Brain pericyte (primary cell): ENCODE results near the gene TMC6.

Experiments
- DNase-seq: peaks from one replicate; pipeline ENCODE4 v3.0.0-alpha.2; 2012; ENCODE audit warnings: low read depth, low spot score

The TMC6 gene

DNA sequence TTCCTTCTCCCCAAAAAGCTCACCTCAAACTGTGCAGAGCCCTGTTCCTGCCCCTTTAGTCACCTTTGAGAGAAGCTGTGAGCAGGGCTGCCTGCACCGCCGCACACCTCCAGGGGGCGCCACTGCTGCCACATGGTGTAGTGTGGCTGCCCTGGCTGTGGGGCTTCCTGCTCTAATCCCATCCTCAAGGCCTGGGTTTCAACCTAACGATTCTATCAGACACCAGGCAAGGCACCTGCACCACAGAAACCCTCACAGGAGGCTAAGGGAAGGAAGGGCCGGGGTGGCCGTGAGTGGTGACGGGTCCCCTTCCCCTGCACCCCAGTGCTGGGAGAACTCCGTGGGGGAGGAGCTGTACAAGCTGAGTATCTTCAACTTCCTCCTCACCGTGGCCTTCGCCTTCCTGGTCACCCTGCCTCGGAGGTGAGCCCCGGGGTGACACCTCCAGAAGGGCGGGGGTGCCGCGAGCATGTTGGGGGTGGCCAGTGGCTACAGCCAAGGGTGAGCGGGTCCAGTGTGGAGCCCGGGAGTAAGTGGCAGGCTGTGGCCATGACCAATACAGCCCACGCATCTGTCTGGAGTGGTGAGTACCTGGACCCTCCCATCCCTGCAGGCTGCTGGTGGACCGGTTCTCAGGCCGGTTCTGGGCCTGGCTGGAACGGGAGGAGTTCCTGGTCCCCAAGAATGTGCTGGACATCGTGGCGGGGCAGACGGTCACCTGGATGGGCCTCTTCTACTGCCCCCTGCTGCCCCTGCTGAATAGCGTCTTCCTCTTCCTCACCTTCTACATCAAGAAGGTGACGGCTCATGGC is 9.0 kb upstream of the TMC6 start:
- DNase-seq: no peak

DNA sequence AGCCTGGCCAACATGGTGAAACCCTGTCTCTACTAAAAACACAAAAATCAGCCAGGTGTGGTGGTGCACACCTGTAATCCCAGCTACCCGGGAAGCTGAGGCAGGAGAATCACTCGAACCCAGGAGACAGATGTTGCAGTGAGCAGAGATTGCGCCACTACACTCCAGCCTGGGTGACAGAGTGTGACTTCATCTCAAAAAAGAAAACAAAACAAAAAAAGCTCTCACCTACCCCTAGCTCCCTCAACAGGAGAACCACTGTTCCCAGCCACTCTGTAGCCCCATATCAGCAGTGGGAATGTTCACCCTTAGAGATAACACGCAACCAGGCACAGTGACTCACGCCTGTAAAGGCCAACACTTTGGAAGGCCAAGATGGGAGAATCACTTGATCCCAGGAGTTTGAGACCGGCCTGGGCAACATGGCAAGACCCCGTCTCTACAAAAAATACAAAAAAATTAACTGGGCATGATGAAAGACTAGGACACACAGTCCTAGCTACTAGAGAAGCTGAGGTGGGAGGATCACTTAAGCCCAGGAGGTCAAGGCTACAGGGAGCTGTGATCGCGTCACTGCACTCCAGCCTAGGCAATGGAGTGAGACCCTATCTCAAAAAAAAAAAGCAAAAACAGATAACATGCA is 7.4 kb upstream of the TMC6 start:
- DNase-seq: no peak

DNA sequence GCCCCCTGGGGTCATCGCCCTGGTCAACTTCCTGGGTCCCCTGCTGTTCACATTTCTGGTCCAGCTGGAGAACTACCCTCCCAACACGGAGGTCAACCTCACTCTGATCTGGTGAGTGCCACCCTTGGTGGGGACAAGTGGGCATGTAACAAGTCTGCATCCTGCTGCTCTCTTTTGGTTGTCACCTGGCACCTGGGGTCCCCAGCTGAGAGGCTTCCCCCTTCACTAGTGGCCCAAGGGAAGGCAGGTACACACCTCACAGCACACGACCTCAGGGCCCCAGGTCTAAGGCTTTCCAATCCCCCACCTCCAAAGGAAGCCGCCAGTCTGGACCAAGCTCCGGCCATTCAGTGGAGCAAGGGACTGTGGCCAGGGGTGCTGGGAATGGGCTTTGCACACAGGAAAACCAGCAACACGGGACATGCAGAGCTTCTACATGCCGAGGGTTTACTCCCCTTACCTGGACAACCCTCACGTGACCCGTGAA is 6.4 kb upstream of the TMC6 start:
- DNase-seq: no peak

DNA sequence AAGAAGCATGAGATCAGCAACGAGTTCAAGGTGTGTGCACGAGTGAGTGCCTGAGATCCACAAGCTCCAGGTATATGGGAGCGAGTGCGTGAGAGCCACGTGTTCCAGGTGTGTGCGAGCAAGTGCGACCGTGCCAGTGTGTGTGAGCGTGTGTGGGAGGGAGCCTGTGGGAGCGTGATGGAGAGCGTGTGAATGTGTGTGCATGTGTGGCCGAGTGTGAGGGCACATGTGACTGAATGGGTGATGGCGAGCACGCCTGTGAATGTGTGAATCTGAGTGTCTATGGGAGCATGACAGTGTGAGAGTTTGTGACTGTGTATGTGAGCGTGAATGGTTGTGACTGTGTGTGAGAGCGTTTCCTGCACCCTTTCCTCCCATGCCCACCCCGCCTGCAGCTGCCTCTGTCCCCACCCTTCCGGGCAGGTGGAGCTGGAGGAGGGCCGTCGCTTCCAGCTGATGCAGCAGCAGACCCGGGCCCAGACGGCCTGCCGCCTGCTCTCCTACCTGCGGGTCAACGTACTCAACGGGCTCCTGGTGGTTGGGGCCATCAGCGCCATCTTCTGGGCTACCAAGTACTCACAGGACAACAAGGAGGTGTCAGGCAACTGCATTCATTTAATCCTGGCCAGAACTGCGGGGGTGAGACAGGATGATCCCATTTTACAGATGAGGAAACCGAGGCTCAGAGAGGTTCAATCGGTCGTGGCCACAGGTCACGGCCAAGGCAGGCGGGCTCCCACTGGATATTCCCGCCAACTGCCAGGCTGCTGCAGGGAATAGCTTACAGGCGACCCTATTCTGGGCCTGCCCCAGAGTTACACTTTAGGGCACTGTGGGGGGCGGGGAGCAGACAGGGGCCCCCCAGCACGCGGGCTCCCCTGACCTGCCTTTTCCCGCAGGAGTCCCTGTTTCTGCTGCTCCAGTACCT is 5.7 kb upstream of the TMC6 start:
- no peak for DNase-seq

DNA sequence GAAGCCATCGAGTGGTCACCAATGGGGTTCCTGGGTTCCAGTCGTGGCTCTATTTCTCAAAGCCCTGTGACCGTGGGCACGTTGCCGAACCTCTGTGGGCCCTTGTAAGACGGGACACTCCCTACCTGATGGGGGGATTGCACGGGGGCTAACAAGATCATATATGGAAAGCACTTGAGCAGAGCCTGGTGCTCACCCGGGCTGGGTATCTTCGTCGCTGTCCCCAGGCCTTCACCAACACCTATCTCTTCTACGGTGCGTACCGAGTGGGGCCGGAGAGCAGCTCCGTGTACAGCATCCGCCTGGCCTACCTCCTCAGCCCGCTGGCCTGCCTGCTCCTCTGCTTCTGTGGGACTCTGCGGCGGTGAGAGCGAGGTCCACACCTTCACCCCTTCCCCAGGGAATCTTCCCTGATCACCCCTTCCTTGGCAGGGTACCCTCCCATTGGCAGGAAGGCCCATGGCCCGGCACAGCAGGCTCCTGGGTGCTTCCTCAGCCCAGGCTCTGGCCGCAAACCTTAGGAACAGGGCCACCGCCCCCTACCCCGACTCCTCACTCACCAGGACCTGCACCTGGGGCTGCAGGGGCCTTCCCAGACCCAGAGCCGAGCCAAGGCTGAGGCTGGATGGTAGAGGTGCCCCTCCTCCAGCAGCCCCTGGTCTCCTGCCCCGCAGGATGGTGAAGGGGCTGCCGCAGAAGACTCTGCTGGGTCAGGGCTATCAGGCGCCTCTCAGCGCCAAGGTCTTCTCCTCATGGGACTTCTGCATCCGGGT is 4.8 kb upstream of the TMC6 start:
- DNase-seq: no peak

- no peak for DNase-seq
Observed at GRCh38 chr17:78132767-78133178, 4.2 kb upstream of the TMC6 start.

- no peak for DNase-seq
Observed at GRCh38 chr17:78132084-78132676, 3.6 kb upstream of the TMC6 start.

DNA sequence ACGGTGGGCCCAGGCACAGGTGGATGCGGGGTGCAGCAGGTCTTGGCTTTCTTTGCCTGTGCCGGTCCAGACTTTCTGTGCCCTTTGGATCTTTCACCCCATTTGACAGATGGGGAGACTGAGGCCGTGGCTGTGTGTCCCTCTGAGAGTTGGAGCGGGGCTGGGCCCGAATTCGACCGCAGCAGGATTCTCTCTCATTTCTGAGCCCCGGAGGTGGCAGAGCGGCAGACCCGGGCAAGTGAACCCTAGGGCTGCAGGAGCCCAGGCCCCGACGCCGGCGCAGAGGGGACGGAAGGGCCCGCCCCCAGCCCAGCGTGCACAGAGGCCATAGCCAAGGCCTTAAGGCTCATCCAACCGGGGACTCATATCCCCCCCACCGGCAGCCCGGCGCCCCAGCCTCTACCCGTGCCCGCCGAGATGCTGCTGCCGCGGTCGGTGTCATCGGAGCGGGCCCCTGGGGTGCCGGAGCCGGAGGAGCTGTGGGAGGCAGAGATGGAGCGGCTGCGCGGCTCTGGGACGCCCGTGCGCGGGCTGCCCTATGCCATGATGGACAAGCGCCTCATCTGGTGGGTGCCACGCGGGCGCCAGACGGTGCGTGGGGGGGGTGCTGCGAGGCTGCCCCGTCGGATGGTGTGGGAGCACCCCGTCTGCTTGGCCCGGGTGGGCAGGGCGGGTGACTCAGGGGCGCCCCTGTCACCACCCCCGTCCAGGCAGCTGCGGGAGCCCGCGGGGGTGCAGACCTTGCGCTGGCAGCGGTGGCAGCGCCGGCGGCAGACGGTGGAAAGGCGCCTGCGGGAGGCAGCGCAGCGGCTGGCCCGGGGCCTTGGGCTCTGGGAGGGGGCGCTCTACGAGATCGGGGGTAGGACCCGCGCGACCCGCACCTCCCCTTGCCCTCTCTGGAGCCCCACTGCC is 2.9 kb upstream of the TMC6 start:
- no peak for DNase-seq

DNA sequence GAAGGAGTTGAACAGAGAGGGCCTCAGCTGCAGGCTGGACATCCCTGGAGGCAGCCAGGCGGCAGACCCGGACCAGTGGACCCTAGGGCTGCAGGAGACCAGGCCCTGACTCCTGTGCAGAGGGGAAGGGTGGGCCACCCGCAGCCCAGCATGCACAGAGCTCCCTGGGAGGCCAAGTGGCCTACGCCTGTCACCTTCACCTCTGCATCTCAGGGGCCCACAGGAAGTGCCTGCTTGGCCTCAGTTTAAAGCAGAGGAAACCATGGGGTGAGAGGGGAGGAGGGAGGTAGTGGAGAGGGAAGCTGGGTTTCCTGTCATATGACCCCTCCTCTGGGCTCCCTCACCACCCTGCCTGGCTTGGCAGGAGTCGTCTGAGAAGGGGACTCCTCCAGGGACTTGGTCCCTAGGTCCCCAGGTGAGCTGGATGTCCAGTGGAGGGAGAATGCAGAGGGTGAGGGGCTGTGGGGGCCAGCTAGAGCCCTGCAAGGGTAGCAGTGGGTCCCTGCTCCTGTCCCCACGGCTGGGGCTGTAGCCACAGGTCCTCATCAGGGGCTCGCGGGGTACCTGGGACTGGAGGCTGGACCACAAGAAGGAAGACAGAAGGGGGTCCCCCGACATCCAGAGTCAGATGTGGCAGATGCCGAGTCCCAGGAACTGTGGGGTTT is 2.0 kb upstream of the TMC6 start, which contains the start of gene TMC8:
TSS of gene TMC8 (plus strand) at position 335 of the 665 bp plus-strand sequence. CDS start 818 bp downstream, outside the sequence.
- DNase-seq: no peak

GRCh38 chr17:78130090-78130436 is 1.5 kb upstream of the TMC6 start:
- no peak for DNase-seq

GRCh38 chr17:78129351-78130089 is 965 bp upstream of the TMC6 start:
- DNase-seq: no peak

- DNase-seq: no peak
Observed at GRCh38 chr17:78127888-78128550, 536 bp downstream of the TMC6 start.

- DNase-seq: no peak
Observed at GRCh38 chr17:78127239-78127887, 1.2 kb downstream of the TMC6 start.

- DNase-seq: no peak
Observed at GRCh38 chr17:78126895-78127238, 1.7 kb downstream of the TMC6 start.

DNA sequence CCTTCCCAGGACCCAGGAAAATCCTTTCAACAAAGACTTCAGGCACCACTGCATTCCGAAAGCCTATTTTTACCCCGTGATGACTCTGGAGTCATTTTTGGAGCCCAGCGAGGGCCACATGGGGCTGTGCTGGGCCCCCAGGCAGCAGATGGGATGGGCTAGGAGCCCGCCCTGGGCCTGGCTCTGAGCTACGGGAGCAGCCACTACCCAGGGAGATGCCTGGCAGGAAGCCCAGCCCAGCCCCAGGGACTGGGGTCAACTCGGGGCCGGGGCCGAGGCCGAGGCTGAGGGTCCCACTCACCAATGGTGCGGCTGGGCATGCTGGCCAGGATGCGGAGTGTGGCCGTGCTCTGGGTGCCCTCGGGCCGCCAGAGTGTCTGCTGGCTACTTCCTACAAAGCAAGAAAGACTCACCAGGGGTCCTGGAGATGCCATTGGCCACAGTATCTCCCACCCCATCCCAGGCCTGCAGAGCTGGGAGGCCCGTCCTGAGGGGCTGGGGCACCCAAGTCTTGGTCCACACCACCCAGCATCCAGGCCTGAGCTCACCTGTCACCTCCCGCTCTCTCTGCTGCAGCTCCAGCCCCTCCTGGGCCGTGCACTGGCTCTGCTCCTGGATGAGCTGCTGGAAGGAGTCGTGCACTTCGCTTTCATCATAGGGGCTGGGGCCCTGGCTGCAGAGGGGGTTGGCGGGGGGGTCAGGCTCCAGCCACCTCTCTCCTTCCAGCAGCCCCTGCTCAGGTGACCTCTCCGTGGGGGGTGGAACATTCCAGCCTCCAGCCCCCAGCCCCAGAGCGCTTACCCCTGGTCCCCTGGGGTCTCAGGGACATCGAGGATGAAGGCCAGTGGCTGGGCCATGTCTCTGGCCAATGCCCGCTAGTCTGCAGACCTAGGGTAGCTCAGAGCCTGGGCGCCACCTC is 2.3 kb downstream of the TMC6 start:
- DNase-seq: no peak

DNA sequence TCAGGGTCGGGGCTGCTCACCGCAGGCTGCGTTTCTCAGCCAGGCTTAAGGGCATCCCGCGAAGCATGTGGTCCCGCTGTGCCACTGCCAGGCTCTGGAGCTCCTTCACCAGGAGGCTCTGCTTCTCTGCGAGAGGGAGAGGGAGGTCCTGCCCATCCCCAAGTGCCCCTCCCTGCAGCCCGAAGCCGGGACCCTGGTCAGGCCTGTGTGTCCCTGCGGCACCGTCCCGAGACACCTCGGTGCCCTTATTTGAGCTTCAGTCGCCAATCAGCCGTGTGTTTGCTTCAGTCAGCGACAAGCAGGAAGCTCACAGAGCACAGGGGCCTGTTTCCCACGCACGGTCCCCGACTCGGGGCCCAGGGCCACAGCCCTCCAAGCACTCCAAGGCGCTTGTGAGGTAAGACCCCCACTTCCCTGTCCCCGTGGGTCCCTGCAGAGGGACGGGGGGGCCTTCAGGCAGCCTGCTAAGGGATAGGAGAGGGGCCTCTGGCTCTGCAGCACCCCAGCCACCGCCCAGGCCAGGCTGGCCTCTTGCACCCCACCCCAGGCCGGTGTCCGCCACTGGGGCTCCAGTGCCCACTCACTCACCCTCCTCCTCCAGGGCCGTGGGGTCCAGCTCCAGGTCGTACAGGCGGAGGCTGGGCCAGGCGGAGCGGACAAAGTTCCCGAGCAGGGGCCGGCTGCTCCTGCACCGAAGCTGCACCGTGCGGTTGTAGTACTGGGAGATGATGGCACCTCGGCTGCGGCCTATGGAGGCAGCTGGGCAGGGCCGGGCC is 3.2 kb downstream of the TMC6 start:
- no peak for DNase-seq
